Natural killer cell (primary cell): ENCODE results near the gene CBLN4. TPM values are rescaled to one million over a fixed set of nuclear protein-coding genes. Genes with fewer than 3 reads are reported as not detected.

Experiments used
- ATAC-seq, 3 donors: fragments of 150-1000 bp in 2 of 3; fragments of 200-7000 bp in 1 of 3; cut with Tn5 transposase; 1 replicate in 1 of 3; 2 replicates in 2 of 3; pipeline ENCODE4 v1.10.0; 2021; ENCODE audit warnings: mild to moderate bottlenecking in 2 of 3, moderate library complexity in 2 of 3
- DNase-seq, 2 donors: peaks; one replicate each; pipeline versions ENCODE4 v3.0.0 to v3.0.0-alpha.2; 2013 to 2021; ENCODE audit warnings: mixed read lengths in 1 of 2
- H3K27ac ChIP-seq: one replicate; pipeline ENCODE4 v1.5.1; 2013; ENCODE audit warnings: mild to moderate bottlenecking, low read length
- H3K27me3 ChIP-seq: one replicate; pipeline ENCODE4 v1.6.1; 2013; ENCODE audit warnings: low read length; ENCODE audit not compliant: control insufficient read depth, insufficient read depth
- H3K36me3 ChIP-seq: one replicate; pipeline ENCODE4 v1.6.1; 2013; ENCODE audit warnings: low read length; ENCODE audit not compliant: control insufficient read depth, insufficient read depth
- H3K4me1 ChIP-seq: one replicate; pipeline ENCODE4 v1.6.1; 2013; ENCODE audit warnings: low read length; ENCODE audit not compliant: control insufficient read depth, insufficient read depth
- H3K4me3 ChIP-seq: one replicate; pipeline ENCODE4 v1.5.1; 2013; ENCODE audit warnings: low read length
- H3K9me3 ChIP-seq: one replicate; pipeline ENCODE4 v1.6.1; 2013; ENCODE audit warnings: low read length; ENCODE audit not compliant: control insufficient read depth, insufficient read depth
- H3K27ac Mint-ChIP-seq, 2 donors: one replicate each; pipeline ENCODE4 v1.8.0; 2022; ENCODE audit warnings: mild to moderate bottlenecking in 2 of 2, mixed read lengths in 2 of 2, moderate library complexity in 1 of 2
- H3K27me3 Mint-ChIP-seq, 2 donors: one replicate each; pipeline ENCODE4 v1.8.0; 2022; ENCODE audit warnings: low read depth in 2 of 2, mixed read lengths in 2 of 2
- H3K36me3 Mint-ChIP-seq: one replicate; pipeline ENCODE4 v1.8.0; 2022; ENCODE audit warnings: mixed read lengths
- H3K4me1 Mint-ChIP-seq, 2 donors: one replicate each; pipeline ENCODE4 v1.8.0; 2022; ENCODE audit warnings: mixed read lengths in 2 of 2
- H3K4me3 Mint-ChIP-seq: one replicate; pipeline ENCODE4 v1.8.0; 2022; ENCODE audit warnings: mild to moderate bottlenecking, moderate library complexity, mixed read lengths
- H3K9me3 Mint-ChIP-seq, 2 donors: one replicate each; pipeline ENCODE4 v1.8.0; 2022; ENCODE audit warnings: mixed read lengths in 2 of 2
- CTCF ChIP-seq: fragments of 200-600 bp; IDR thresholded peaks from one replicate; pipeline ENCODE4 v1.8.0; 2022; ENCODE audit warnings: antibody characterized with exemption
- WGBS: methylation state at CpG from one replicate; pipeline ENCODE4 v1.1.7; 2013; ENCODE audit warnings: missing lambda C conversion rate; ENCODE audit not compliant: insufficient coverage; 5-methylcytosine and 5-hydroxymethylcytosine counted together
- intact Hi-C: fragments of 100-400 bp; cut with micrococcal nuclease; formaldehyde crosslinking; loops from one replicate; pipeline ENCODE4 v1.14.2; 2022
- total RNA-seq, 4 donors: library from RNA; stranded (reverse); fragments of 120-200 nt in 1 of 4; gene quantifications; one replicate each; pipeline versions ENCODE4 v1.2.3 to v1.2.4, GENCODE V29; 2013 to 2022

The CBLN4 gene
- total RNA-seq, 3 donors from 2014 or later (not counting 1 experiment from before 2014, with no cell fraction given), result not detected

DNA sequence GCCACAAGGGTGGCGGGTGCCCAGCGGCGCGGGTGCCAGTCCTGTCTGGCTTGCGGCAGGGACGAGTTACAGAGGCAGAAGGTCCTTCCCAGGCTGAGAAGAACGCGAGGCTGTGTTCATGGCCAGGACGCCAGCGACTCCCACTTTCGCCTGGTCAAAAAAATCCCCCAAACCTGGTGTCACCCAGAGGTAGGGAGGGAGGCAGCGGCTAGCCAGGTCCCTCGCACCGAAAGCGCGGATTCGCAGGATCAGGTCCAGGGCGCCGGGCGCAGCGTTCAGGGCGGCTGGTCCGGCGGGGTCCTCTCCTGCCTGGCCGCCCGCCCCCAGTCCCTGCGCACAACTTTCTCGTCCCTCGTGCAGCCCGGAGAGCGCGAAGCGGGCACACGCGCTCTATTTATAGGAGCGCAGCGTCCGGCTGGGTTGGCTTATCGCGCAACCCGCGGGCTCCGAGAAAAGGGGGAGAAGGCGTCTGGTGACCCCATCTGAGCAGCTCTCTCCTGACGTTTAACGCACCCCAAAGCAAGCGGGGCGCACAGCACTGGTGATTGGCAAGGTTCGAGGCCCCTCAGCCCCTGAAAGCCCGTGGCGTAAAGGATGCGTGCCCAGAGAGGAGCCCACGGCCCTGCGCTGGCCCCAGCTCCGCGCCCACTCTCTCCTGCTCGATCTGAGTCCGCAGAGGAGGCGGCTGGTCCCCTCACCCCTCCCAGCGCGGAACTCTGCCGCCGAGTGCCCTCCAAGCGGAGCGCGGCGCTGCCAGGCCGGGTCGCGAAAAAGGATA is 519 bp downstream of the CBLN4 start:
- intact Hi-C loops, result no loop called here
- WGBS, result 13% methylated on average over 70 of the region's 70 CpGs
- no peak for DNase-seq
- H3K27ac Mint-ChIP-seq, result no peak overlapping the region
- Histone ChIP-seq H3K27me3 (peaks cover 6% of the 10 kb centered on the region), H3K4me3 (no peak overlapping the region), H3K4me1 (no peaks in the 10 kb centered on the region), H3K9me3 (peaks cover 3% of the 10 kb centered on the region), H3K36me3 (no peaks in the 10 kb centered on the region), H3K27ac (no peak overlapping the region)
- no peaks in the 10 kb centered on the region for H3K4me1 Mint-ChIP-seq
- ATAC-seq, result no peak
- H3K9me3 Mint-ChIP-seq, result peaks cover 5% of the 10 kb centered on the region in 2 donors
- peaks cover 8% of the 10 kb centered on the region for H3K36me3 Mint-ChIP-seq
- no peak overlapping the region for H3K4me3 Mint-ChIP-seq
- no peak for TF ChIP-seq CTCF
- H3K27me3 Mint-ChIP-seq, result peaks cover 26 to 43% of the 10 kb centered on the region in 2 donors

DNA sequence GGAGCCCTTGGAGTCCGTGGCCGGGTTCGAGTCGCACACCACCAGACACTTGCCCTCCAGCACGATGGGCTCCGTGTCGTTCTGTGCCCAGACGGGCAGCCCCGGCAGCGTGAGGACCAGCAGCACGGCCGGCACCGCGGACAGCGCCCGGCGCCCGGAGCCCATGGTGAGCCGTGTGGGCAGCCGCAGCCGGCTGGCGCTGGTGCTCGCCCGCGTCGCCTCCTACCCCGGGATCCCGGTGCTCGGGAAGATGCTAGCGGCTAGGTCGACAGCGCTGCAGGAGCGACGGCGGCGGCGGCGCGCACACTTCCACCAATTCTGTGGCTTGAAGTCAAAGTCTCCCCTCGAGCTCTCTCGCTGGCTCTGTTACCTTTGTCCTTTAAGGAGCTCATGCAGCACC is 1.3 kb downstream of the CBLN4 start:
- Mint-ChIP-seq H3K27me3 (peaks cover 26 to 43% of the 10 kb centered on the region in 2 donors), H3K36me3 (peaks cover 8% of the 10 kb centered on the region), H3K4me1 (no peaks in the 10 kb centered on the region), H3K9me3 (peaks cover 5% of the 10 kb centered on the region in 2 donors), H3K27ac (no peak overlapping the region), H3K4me3 (no peak overlapping the region)
- intact Hi-C loops, result no loop called here
- WGBS, result 8% methylated on average over 41 of the region's 41 CpGs
- no peaks in the 10 kb centered on the region for H3K36me3 ChIP-seq
- DNase-seq (no peak), ATAC-seq (no peak)
- peaks cover 6% of the 10 kb centered on the region for H3K27me3 ChIP-seq
- no peaks in the 10 kb centered on the region for H3K4me1 ChIP-seq
- TF ChIP-seq CTCF, result no peak
- peaks cover 3% of the 10 kb centered on the region for H3K9me3 ChIP-seq
- no peak overlapping the region for H3K4me3 ChIP-seq
- no peak overlapping the region for H3K27ac ChIP-seq

- Mint-ChIP-seq H3K9me3 (peaks cover 2 to 3% of the 10 kb centered on the region in 2 donors), H3K27ac (no peak overlapping the region), H3K36me3 (peaks cover 8% of the 10 kb centered on the region), H3K4me3 (no peak overlapping the region), H3K4me1 (no peaks in the 10 kb centered on the region), H3K27me3 (peaks cover 26 to 43% of the 10 kb centered on the region in 2 donors)
- no peak overlapping the region for H3K27ac ChIP-seq
- H3K36me3 ChIP-seq, result no peaks in the 10 kb centered on the region
- peaks cover 6% of the 10 kb centered on the region for H3K27me3 ChIP-seq
- intact Hi-C loops, result no loop called here
- H3K4me1 ChIP-seq, result no peaks in the 10 kb centered on the region
- H3K9me3 ChIP-seq, result peaks cover 3% of the 10 kb centered on the region
- 10% methylated on average over 38 of the region's 38 CpGs for WGBS
- no peak overlapping the region for H3K4me3 ChIP-seq
- ATAC-seq (no peak), DNase-seq (no peak)
- no peak for TF ChIP-seq CTCF
Observed at GRCh38 chr20:56002908-56003800, 2.2 kb downstream of the CBLN4 start.
